HG02884 (cell line): Measurements from ENCODE around the gene PDZRN3.
"Not testable (repeated sequence)": the region's sequence is repeated elsewhere in the genome, so short reads cannot be mapped to it uniquely, and the experiment has no call there.

Experiments used
- ATAC-seq: cut with Tn5 transposase; IDR thresholded peaks from one replicate; pipeline ENCODE4 v1.9.1; 2021; ENCODE audit warnings: mild to moderate bottlenecking, moderate library complexity; ENCODE audit not compliant: unreplicated experiment

PDZRN3 gene

DNA sequence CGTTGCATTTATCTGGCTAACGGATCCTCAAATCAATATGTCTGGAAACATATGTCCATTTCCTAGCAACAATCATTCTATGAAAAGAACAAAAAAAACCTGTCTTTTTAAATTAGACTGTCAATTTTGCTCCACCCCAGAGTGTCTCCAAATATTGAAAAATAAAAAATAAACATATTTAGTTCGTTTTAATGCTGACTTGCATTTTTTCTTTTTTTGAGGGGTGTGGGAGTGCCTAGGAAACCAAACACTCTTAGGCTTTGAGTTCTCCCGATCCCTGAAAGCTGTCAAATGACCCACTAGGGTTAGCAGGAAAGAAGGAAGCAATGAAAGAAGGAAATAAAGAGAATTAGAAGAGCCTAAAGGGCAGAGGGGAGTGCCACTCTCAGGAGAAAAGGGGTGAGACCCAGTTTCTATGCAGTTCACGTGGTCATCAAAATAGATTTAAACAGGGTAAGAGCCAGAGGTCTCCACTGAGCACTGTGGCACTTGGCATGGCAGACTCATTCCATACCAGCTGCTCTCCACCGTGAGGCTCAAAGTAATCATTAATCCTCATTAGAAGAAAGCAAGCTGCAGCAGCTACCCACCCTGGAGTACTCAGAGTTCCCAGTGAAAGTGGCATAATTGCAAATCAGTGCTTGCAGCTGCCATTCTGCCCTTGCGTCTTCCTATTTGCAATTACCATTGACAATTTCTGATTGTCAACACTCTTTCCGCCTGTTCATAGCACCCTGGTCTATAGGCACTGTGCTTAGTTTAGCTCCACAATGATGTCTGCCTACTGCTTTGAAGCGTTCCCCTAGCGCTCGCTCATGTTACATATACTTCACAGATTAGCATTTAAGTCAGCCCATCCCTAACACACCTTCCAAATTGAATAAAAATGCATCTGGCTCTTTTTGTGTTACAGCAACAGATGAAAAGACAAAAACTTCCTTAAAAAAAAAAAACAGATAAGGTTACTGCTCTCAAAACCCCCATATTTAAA, 32.3 kb downstream of the PDZRN3 start:
- ATAC-seq, result no peak

- ATAC-seq, result no peak
Observed at GRCh38 chr3:73591286-73591800, 33.4 kb downstream of the PDZRN3 start.

- ATAC-seq, result no peak
Observed at GRCh38 chr3:73586628-73587027, 38.1 kb downstream of the PDZRN3 start.

DNA sequence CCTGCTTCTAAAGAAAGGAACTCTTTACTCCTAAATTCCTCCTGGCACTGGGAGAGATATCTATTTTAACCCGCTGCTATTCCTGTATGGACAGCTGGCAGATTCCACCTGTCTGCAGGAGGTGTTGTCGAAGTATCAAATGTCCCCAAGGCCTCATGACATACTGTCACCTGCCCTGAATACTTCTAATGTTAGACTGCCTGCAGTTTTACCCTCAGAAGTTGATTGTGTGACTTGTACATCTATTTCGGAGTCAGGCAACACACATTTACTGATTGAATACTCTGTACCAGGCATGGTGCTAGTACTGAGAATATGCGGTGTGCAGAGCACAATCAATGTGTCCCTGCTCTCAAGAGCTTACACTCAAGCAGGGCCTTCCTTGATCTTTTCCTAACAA, 38.6 kb downstream of the PDZRN3 start:
- no peak for ATAC-seq

DNA sequence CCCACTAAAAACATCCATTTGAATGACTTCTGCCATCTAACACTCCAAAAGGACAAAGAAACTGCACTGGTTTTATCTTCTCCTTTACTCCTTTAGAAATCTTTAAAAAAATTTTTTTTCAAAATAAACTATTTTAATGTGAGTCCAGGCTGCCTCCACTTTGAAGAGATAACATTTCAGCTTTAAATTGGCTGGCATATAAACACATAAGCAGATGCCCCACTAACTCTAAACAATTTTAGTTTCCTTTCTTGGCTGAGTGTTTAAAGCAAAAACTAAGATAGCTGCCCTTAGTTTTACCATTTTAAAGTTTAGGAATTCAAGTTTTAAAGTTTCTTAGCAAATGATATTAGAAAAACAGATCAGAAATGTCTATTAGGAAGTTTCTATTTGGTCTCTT, 39.9 kb downstream of the PDZRN3 start:
- ATAC-seq, result no peak

- no peak for ATAC-seq
Observed at GRCh38 chr3:73582535-73582934, 42.2 kb downstream of the PDZRN3 start.

- no peak for ATAC-seq
Observed at GRCh38 chr3:73581134-73581846, 43.5 kb downstream of the PDZRN3 start.

GRCh38 chr3:73580343-73580742, 44.4 kb downstream of the PDZRN3 start:
- no peak for ATAC-seq

- no peak for ATAC-seq
Observed at GRCh38 chr3:73577704-73578103, 47.0 kb downstream of the PDZRN3 start.

- ATAC-seq, result no peak
Observed at GRCh38 chr3:73576999-73577461, 47.7 kb downstream of the PDZRN3 start.

GRCh38 chr3:73575953-73576352, 48.8 kb downstream of the PDZRN3 start:
- ATAC-seq, result no peak

- no peak for ATAC-seq
Observed at GRCh38 chr3:73575519-73575918, 49.2 kb downstream of the PDZRN3 start.

- no peak for ATAC-seq
Observed at GRCh38 chr3:73573204-73573603, 51.5 kb downstream of the PDZRN3 start.

DNA sequence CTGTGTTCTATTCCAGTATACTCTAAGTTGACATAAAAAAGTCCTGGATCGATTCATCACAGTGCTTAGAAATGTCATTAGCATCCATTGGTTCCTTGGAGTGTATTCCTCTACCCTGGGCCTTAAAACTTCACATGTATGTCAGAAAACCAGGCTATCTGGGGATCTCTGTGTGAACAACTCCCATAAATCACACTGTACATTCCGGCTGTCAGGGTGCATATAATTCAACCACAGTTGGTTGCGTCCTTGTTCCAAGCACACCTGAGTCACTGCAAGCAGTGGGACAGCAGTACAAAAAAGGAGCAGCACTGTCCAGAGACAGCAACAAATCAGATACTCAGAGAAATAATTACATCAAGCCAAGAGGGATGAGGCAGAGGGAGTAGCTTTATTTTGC, 52.4 kb downstream of the PDZRN3 start:
- no peak for ATAC-seq

GRCh38 chr3:73571238-73571794, 53.4 kb downstream of the PDZRN3 start:
- ATAC-seq, result no peak

- no peak for ATAC-seq
Observed at GRCh38 chr3:73569246-73569760, 55.4 kb downstream of the PDZRN3 start.

DNA sequence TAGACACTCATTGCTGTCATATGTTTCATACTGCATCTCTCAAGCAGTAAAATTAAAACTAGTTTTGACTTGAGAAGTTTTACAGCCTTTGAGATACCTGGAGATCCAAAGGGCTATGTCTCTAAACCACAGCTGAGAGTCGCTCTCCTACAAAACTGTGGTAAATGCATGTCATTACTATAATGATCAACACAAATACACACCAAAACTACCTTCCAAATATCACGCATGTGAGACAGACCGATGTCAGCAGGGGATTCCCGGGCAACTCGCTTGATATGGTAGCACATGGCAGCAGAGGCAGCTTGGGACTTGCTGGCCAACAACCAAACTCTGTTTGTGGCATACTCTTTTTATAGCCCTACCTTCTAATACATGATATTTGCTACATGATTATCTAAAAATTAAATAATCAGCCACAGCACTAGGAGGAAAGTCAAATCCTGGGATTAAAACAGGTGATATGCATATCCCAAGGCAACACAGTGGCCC, 56.3 kb downstream of the PDZRN3 start:
- no peak for ATAC-seq

DNA sequence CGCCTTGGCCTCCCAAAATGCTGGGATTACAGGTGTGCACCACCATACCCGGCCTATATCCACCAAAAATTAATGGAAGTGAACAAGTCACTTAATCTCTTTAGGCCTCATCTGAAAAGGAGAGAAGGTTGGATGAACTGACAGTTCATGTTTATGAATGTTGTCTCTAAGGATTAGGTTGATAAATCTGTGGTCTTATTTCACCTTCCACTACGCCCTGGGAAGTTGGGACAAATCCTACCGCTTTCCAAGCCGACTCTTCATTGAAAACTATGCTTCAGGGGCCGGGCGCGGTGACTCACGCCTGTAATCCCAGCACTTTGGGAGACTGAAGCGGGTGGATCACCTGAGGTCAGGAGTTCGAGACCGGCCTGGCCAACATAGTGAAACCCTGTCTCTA, 59.4 kb downstream of the PDZRN3 start:
- ATAC-seq, result not testable (repeated sequence)

- ATAC-seq, result no peak
Observed at GRCh38 chr3:73563896-73564582, 60.7 kb downstream of the PDZRN3 start.

GRCh38 chr3:73561494-73561893, 63.2 kb downstream of the PDZRN3 start:
- ATAC-seq, result no peak
